ENCODE measurements around the gene CHMP6.

DNA sequence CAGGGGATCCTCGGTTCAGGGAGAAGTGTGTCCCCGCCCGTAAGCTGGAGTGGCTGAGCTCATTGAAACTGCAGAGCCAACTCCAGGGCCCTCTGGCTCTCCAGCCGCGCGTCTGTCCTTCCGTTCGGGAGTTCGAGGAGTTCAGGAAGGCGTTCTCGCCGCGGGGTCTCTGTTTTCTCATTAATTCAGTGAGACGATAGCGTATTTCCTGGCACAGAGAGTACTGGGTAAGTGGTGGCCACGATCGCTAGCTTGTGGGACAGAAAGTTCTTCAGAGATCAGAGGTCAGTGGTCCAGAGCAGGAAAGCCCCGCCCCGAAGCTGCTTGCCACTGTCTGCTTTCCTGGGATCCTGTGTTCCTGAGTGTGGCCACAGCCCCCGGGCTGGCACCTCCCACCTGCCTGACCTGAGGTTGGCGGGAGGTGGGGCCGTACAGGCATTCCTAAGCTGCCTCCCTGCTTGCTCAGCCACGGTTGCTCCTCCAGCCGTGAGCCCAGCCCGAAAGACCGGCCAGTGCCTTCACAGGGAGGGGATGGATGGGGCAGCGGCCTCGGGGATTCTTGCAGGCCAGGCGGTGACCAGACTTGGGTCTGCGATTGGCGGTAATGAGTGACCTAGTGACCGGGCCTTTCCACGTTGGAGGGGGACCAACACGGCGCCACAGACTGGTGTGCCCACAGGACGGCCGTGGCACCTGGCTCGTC lies 52.2 kb downstream of the CHMP6 start:
- no peak for TF ChIP-seq POLR2A (IDR thresholded peaks at IDR 0.05)
- TF ChIP-seq, protein P1, sequence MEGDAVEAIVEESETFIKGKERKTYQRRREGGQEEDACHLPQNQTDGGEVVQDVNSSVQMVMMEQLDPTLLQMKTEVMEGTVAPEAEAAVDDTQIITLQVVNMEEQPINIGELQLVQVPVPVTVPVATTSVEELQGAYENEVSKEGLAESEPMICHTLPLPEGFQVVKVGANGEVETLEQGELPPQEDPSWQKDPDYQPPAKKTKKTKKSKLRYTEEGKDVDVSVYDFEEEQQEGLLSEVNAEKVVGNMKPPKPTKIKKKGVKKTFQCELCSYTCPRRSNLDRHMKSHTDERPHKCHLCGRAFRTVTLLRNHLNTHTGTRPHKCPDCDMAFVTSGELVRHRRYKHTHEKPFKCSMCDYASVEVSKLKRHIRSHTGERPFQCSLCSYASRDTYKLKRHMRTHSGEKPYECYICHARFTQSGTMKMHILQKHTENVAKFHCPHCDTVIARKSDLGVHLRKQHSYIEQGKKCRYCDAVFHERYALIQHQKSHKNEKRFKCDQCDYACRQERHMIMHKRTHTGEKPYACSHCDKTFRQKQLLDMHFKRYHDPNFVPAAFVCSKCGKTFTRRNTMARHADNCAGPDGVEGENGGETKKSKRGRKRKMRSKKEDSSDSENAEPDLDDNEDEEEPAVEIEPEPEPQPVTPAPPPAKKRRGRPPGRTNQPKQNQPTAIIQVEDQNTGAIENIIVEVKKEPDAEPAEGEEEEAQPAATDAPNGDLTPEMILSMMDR (IDR thresholded peaks at IDR 0.05): no peak

Measured in lower leg skin (tissue), 3 donors.